Activated CD4-positive, alpha-beta T cell treated with anti-CD3 and anti-CD28 coated beads for 1 hour (primary cell): ENCODE results near the gene TMEM123.

Experiments
- DNase-seq: peaks from one replicate; pipeline ENCODE4 v3.0.0-alpha.2; 2020

TMEM123 gene, protein sequence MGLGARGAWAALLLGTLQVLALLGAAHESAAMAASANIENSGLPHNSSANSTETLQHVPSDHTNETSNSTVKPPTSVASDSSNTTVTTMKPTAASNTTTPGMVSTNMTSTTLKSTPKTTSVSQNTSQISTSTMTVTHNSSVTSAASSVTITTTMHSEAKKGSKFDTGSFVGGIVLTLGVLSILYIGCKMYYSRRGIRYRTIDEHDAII

DNA sequence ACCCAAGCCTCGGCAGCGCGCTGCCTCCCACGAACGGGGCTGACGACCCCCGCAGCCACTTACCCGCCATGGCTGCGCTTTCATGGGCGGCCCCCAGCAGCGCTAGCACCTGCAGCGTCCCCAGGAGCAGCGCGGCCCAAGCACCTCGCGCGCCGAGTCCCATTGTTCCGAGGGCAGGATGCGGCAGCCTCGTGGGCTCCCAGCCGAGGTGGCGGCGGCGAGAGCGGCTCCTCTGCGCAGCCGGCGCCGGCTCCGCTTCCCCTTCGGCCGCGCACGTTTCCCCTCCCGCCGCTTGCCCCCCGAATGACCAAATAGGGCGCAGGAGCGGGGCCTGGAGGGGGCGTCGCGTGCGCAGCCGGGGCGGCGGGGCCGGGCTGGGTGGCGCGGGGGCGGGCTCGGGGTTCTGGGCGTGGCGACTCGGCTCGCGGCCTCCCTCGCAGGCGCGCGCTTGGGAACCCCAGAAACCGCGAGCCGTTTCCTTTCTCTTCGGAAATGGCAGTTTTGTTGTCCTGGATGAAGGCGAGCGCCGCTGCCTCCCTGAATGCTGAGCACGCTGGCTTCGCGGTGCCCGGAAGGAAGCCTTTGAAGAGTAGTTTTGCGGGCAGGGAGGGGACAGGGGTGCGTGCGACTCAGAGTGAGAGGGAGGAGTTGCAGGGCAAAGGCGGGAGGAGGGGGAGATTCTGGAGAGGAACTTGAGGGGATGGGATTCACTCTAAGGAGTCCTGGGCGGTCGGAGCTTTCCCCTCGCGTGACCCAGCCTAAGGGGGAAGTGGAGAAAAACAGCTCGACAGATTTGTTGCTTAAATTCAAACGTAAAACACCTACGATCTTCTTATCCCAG is at the start of gene TMEM123:
Gene TMEM123, minus strand, starts transcription at position 305 of the 841 bp plus-strand sequence. Its CDS starts 142 bp downstream, at position 163.
- DNase-seq = peak; percentile 79

DNA sequence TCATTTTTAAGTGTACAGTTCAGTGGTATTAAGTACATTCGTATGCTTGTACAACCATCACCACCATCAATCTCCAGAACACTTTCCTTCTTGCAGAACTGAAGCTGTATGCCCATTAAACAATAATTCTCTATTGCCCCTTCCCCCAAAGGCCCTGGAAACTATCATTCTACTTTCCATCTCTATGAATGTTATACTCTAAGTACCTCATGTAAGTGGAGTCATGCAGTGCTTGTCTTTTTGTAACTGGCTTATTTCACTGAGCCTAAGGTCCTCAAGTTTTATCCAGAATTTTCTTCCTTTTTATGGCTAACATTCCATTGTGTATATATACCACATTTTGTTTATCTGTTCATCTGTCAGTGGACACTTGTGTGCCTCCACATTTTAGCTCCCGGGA is 48.3 kb upstream of the TMEM123 start:
- no peak for DNase-seq

DNA sequence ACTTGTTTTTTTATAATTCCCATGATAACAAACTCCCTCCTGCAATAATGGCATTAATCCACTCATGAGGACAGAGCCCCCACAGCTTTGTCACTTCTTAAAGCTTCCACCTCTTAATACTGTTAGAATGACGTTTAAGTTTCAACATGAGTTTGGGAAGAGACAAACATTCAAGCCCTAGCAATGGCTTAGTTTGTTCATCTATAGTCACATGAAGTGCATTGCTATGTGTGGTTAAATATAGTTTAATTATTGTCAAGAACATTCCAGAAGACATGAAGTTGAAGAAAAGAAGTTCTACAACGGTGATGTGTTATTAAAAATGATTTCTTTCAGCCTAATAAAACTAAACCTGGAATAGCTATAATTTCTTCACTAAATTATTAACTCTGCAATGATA is 47.4 kb upstream of the TMEM123 start:
- DNase-seq = no peak

DNA sequence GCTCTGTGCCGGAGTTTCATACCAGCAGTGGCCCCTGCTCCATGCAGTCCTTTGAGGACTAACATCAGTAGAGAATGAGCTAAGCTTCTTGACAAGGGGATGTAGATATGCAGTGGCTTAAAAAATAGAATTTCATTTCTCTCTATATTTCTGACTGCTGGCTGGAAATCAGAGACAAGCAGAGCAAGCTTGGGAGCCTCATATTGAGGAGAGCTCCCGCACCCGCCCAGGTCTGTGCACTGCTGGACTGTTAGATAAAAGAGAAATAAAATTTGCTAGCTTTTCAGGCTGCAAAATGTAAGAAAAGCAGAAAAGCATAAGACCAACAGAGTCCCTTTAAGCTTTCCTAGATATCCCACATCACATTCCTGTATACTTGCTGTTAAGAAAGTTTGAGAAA is 46.6 kb upstream of the TMEM123 start:
- DNase-seq = no peak

DNA sequence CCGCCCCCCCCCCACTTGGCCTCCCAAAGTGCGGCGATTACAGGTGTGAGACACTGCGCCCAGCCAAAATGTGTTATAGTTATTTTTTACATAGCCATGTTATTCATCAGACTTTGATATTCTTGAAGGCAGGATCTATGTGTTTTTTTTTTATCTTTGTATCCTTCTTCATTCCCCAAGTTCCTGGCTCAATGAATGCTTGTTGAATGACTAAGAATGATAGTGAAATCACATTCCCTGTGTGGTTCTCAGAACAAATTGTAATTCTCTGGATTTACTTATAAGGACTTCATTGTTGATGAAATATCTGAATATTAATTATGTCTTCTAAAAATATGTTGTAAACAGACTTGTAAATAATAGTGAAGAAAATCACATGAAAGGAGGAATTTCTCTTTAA is 44.5 kb upstream of the TMEM123 start:
- DNase-seq = no peak

DNA sequence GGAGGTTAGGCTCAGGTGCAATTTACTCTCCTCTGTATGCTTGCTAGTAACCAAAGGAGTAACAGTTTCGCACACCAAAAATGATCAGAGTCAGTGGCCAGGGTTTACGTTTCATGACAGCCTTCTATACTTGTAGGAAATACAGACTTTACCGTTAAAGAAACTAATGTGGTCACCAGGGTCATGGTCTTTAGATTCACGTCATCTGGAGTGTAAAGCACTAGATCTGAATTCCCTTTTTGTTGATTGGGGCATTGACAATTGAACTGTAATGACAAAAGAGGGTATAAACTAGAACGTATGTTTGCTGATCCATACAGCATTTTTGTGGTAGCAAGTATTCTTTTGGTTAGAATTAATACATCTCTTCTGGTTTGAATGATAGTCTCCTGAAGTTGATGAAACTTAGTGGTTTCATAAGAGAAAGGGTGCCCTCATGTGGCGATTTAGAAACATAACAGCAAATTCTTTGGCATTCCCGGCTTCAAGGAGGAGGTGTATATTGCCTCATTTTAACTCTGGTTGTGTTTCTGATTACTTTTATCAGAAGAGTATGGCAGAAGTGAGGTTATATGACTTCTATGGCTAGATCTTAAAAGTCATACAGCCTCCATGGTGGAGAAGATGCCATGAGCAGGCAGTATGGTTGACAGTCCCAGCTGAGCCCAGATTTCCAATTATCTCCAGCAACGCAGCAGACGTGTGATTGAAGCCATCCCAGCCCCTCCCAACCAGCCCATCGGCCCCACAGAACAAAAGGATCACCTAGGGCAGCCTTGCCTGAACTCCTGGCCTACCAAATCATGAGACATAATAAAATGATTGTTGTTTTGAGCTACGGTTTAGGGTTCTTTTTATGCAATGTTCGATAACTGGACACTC is 42.8 kb upstream of the TMEM123 start:
- DNase-seq = no peak

DNA sequence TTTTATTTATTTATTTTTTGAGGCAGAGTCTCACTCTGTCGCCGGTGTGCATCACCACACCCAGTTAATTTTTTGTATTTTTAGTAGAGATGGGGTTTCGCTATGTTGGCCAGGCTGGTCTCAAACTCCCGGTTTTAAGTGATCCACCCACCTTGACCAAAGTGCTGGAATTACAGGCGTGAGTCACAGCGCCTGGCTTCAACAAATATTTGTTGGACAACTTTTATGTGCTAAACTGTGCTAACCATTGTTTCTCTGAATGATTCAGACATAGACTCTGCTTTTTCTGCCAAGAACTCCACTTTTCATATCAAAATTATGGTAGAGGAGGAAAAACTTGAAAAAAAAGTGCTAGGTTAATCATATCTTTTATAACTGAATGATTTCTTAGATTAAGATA is 41.7 kb upstream of the TMEM123 start:
- DNase-seq = no peak

DNA sequence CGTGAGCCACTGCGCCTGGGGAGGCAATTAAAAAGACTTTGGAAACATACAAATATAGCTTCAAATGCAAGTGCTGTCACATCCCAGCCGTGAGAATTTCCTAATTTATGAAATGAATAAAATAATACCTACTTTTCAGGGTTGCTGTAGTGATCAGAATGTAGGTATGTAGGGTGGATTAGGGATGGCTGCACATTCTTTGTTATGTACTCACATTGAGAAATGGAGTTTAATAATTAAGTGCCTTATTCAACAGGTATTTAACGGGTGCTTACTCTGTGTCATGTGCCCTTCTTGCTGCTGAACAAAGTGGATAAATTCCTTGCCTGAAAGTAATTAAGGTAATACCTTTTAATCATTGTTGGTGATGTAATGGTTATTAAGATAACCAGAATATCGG is 41.0 kb upstream of the TMEM123 start:
- DNase-seq = no peak

DNA sequence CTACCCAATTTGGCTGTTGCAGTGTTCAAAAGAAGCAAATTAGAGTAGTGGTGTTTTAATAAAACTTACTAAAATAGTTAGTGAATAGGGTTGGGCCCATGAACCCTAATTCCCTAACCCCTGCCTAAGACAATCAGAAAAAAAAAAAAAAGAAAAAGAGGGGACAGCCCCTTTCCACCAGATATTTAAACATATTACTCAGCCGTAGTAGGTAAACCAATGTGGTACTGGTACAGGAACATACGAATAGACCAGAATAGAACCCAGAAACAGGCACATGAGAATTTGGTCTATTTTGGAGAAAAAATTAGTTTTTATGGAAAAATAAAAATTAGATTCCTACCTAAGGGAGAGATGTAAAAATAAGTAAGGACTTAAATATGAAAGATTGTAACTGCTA is 39.4 kb upstream of the TMEM123 start:
- no peak for DNase-seq

DNA sequence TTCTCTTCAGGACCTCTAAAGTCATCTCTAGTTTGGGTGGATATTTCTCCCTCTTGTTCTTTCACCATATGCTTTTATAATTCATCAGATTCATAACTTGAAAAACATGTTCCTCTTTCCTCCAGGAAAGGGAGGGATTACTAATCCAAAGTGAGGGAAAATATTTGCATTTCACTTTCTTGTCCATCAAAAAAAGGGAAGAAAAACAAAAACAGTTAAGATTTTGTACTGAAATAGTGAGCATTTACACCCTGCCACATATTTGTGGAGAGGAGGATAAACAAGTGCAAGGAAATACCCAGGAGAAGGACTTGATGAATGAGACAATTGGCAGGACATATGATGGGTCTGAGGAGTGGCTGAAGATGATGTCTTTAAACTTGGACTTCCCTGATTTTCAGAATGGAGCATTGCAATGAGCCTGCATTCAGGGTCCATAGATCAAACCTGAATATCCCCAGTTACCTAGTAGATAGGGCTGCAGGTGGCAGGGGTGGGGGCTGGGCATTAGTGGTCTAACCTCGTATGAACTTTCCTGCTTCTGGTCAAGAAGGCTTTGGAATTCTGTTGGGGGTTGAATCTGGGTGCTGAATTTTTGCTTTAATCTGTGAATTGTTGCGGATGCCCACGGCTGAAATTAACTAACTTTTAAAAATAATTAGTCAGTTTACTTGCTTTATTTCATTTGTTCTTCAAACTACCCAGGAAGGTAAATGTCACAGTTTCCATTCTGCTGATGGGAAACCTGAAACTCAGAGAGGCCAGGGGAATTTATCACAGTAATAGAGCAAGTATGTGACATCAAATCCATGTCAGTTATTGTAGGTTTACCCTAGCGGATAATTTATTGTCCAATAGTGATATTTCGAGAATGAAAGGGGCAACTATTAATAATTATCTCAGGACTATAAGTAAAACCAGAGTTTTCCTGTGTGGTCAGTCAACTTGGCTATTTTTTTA is 36.9 kb upstream of the TMEM123 start:
- DNase-seq = no peak

DNA sequence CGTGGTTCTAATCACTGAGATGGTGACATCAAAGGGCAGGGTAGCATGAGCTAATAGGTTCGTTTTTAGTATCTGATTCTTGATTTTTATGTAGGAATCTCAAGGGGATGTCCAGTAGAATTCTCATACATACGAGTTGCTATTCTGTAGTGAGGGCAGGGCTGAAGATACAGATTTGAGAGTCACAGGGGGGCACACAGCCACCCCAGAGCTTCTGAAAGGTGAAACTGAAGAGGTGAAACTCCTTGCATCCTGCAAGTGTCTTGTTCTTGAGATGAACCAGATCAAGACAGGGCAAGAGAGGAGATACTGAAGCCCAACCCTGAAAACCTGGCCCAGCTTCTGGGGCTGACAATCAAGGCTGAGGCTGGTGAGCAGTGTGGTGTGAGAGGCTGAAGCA is 35.6 kb upstream of the TMEM123 start:
- no peak for DNase-seq

DNA sequence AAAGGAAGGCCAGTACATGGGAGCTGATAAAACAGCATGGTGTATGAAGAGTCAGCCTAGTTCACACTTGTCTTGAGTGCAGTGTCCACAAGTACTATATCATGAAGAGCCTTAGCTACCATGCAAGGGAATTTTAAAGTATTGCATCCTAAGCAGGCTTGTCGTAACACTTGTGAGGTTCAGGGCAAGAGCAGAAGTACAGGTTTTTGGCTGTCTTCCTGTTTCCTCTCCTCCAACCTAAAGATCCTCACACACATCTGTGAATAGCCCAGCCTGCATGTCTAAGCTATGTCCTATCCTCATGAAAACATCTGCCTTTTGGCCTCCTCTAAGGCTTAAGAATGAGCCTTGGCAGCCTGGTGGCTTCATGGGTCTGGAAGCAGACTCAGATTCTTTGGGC is 34.6 kb upstream of the TMEM123 start:
- DNase-seq = no peak

DNA sequence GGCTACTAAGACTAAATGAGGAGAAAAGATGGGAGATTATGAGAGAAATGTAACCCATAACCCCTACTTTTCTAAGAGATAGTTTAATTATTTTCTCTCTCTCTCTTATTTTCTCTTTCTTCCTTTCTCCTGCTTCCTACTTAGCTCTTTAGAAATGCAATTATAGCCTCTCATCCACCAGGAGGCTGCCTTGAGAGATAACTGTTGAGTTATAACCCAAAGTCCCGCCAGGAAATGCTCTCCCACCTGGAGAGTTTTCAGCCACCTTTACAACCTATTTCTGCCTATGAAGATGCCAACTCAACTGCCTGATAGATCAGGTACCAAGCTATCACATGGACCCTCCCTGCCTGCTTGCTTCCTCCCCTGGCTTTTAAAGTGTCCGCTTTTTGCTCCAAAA is 34.0 kb upstream of the TMEM123 start:
- DNase-seq = no peak

DNA sequence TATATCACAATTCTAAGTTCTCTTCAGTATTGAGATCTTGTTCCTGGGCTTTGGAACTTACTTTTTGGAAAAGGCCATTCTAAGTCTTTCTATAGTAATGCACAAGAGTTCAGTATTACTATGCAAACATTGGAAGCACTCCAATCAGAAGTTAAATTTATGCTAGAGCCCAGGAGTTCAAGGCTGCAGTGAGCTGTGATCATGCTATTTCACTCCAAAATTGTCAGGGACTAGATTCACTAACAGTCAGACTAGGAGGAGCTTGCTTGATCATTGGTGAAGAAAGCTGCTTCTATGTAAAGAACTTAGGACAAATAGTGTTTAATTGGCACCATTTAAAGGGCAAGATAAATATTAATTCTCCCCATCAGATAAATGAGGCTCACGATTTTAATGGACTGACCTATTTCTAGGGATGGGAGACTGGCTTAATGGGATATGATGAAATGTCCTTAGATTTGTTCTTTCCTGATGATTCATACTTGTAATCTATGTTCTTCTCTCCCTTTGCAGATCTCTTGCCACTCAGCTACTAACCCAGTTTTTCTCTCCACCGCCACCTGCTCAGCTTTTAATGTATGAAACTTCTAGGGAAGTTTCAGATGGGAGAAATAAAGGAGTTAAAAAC is 32.6 kb upstream of the TMEM123 start:
- DNase-seq = no peak

DNA sequence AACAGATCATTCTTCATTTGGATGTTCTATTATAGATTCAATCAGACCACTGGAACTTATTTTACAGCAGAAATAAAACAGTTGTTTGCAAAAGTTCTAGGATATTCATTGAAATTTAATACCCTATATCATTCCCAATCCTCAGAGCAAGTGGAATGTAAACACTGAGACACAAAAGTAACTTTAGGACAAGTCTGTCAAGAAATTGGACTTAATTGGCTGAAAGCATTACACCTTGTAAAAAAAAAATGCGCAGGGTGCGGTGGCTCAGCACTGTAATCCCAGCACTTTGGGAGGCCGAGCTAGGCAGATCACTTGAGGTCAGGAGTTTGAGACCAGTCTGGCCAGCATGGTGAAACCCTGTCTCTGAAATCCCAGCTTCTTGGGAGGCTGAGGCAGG is 29.9 kb upstream of the TMEM123 start:
- DNase-seq = no peak

DNA sequence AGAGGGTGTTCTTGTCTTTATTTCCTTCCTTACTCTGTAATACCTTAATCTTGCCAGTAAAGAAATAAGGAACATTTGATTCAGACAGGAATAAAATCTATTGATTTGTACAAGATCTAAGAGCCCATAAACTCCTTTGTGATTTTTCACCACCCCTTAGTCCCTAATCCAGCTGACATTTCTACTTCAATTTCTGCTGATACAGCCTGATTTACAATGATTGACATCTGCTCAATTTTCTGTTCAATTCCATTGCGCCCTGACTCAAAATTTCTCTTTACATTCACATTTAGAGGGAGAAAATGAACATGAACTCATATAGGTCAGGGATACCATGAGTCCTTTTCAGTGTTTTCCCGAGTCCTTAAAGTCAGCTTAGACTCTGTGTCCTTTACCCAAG is 27.2 kb upstream of the TMEM123 start:
- DNase-seq = no peak

DNA sequence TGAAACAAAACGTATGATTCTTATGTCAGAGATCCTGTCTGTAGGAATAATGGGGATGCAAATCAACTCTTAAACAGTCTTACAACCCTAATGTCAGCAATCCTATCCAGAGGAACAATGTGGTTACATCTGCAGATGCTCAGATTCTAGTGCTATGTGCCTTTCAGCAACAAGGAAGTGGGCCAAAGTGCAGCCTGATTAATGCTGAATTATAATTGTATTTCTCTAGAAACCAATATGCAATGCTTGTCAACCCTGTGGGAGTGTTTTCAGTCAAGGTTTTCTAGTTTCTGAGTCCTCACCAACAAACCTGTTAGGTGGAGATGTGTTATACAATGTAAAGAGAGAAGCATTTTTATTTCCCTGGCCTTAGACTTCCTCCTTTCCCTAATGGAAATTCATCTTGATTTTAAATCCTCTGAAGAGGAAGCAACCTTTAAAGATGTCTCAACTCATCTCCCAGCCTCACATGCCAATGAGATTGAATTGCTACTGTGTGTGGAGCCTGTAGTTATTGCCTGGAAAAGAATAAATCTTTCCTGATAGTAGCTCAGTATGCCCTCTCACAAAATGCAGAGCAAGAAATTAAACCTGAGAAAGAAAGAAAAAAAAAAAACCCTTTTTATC is 26.2 kb upstream of the TMEM123 start:
- DNase-seq = no peak

DNA sequence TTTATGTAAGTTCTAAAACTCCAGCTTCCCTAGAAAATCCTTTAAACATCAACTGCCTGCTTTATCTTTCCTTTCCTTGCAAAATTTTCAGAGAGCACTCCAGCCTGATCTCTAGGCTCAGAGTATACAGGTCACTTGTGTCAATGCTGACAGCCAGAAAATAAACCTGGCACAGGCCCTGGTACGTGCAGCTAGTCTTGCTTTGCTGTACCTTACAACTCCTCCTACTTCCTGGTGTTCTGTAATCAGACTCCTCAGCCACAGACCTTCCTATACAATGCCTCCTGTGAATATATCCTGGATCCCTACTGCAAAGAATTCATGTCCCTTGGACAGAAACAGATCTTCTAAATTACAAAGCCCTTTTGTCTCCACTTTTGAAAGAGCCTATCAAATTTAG is 24.2 kb upstream of the TMEM123 start:
- DNase-seq = no peak

DNA sequence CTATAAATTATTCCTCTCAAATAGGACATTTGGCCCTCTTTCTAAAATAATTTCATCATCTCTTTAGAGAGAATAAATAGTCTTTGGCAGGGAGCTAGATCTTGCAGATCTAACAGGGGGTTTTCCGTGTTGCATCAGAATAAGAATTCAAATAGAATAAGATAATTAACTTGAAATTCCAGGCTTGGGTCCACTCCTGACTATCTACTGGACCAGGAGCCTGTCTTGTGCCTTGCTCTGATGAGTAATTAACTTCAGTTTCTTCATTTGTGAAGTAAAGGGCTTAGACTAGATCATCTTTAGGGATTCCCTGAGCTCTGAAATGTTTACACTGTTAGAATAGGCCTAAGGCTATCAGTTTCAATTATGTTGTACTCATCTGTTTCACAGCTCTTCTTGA is 23.5 kb upstream of the TMEM123 start:
- DNase-seq = no peak

DNA sequence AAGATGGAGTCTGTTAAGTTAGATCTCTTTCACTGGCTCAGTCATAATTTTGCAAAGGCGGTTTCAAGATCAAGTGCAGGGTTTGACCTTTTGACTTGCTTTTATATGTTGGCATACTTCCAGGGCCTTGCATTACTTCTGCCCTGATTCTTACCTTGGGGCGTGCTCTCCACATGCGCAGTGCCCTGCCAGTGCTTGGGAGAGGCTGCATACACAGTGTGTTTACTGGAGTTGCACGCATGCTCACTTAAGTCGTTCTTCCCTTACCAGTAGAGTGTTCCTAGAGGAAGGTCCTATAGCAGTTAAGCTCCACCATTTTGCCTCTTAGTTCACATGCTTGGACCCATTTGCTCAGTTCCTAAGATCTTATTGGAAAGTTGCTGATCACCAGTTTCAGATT is 21.0 kb upstream of the TMEM123 start:
- DNase-seq = no peak

DNA sequence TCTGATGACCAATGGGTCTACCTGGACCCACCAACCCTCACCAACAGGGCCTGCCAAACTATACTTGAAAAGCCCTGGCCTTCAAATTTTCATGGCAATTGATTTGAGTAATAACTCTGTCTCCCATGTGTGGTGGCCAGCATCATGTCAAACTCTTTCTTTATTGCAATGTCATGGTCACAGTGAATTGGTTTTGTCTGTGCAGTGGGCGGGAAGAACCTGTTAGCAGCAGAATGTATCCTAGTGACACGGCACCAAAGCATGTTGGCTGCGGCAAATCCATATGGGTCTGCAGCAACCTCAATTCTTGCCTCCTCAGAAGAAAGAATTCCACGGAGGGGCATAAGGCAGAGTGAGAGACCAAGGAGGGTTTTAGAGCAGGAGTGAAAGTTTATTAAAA is 19.6 kb upstream of the TMEM123 start:
- DNase-seq = no peak

DNA sequence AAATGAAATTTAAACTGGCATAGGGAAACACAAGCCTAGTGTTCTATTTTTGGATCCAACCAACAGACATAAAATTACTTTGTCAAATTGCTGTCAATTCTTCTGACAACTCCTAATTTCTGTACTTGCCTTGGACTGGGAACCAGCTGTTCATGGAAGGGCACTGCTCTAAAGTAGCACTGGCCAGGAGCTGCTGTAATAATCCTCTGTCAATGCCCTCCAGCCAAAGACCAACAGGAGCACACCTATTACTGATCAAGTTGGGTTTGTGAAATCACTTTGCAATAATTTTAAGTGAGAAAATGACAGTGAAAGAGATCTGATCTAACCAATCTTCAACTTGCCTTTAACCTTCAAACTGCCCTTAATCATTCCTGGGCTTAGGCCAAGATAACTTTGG is 18.9 kb upstream of the TMEM123 start:
- DNase-seq = no peak
